ENCODE results near the gene IL1RAP.

GRCh38 chr3:190526787-190527762 lies 13.2 kb downstream of the IL1RAP start:
- no peak for TF ChIP-seq SMARCE1 (IDR thresholded peaks at IDR 0.05)
- no peak for TF ChIP-seq SMARCC2 (IDR thresholded peaks at IDR 0.05; ENCODE audit: low read depth)
- no peak for TF ChIP-seq HDAC6 (IDR thresholded peaks at IDR 0.05; ENCODE audit: low read depth, low read length)
- no peak for TF ChIP-seq PRMT5 (CRISPR knock-in tag; IDR thresholded peaks at IDR 0.05)
- no peak for TF ChIP-seq ERF (CRISPR knock-in tag; IDR thresholded peaks at IDR 0.05)
- no peak for TF ChIP-seq NR2C2 (CRISPR knock-in tag; IDR thresholded peaks at IDR 0.05)
- TF ChIP-seq NR2C2 (tag; IDR thresholded peaks at IDR 0.05) = no peak
- TF ChIP-seq, protein P1, sequence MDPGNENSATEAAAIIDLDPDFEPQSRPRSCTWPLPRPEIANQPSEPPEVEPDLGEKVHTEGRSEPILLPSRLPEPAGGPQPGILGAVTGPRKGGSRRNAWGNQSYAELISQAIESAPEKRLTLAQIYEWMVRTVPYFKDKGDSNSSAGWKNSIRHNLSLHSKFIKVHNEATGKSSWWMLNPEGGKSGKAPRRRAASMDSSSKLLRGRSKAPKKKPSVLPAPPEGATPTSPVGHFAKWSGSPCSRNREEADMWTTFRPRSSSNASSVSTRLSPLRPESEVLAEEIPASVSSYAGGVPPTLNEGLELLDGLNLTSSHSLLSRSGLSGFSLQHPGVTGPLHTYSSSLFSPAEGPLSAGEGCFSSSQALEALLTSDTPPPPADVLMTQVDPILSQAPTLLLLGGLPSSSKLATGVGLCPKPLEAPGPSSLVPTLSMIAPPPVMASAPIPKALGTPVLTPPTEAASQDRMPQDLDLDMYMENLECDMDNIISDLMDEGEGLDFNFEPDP (CRISPR knock-in tag; IDR thresholded peaks at IDR 0.05) = no peak
- TF ChIP-seq SMC3 (conservative IDR thresholded peaks at IDR 0.05; ENCODE audit: insufficient read depth, low read depth, low read length) = no peak
- no peak for TF ChIP-seq BACH1 (tag; IDR thresholded peaks at IDR 0.05)
- TF ChIP-seq ZNF184 (CRISPR knock-in tag; IDR thresholded peaks at IDR 0.05) = no peak
- no peak for TF ChIP-seq CBFB (CRISPR knock-in tag; IDR thresholded peaks at IDR 0.05)
- TF ChIP-seq, protein P2, sequence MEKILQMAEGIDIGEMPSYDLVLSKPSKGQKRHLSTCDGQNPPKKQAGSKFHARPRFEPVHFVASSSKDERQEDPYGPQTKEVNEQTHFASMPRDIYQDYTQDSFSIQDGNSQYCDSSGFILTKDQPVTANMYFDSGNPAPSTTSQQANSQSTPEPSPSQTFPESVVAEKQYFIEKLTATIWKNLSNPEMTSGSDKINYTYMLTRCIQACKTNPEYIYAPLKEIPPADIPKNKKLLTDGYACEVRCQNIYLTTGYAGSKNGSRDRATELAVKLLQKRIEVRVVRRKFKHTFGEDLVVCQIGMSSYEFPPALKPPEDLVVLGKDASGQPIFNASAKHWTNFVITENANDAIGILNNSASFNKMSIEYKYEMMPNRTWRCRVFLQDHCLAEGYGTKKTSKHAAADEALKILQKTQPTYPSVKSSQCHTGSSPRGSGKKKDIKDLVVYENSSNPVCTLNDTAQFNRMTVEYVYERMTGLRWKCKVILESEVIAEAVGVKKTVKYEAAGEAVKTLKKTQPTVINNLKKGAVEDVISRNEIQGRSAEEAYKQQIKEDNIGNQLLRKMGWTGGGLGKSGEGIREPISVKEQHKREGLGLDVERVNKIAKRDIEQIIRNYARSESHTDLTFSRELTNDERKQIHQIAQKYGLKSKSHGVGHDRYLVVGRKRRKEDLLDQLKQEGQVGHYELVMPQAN (IDR thresholded peaks at IDR 0.05; ENCODE audit: borderline replicate concordance) = no peak
- no peak for TF ChIP-seq TAF1 (IDR thresholded peaks at IDR 0.05; ENCODE audit: control insufficient read depth, extremely low read depth, insufficient read depth, low read length, severe bottlenecking)
